Calu3 (cell line): ENCODE results near the gene CCL28. TPM values are rescaled to one million over a fixed set of nuclear protein-coding genes. Genes with fewer than 3 reads are reported as not detected.
A peak's percentile ranks its signal among the peaks of the same experiment; 100 is the strongest.

Source experiments
- BruUV-seq: library from RNA; stranded (reverse); fragments of 400-500 nt; replicated peaks from 2 replicates; lab custom pipeline; 2021; lab: Mats Ljungman, UMichigan
- CTCF ChIA-PET: fragments of 300-600 bp; sonication (Branson Sonifier 250); formaldehyde crosslinking; loops from one replicate; lab custom pipeline; 2022; ENCODE audit warnings: antibody characterized with exemption; lab: Charles Lee
- DNase-seq: peaks from one replicate; pipeline ENCODE4 v3.0.0; 2022
- H3K27ac Mint-ChIP-seq: one replicate; pipeline ENCODE4 v1.8.0; 2022; ENCODE audit warnings: mixed read lengths; ENCODE audit not compliant: unreplicated experiment
- H3K27me3 Mint-ChIP-seq: one replicate; pipeline ENCODE4 v1.8.0; 2022; ENCODE audit warnings: mixed read lengths; ENCODE audit not compliant: unreplicated experiment
- H3K36me3 Mint-ChIP-seq: one replicate; pipeline ENCODE4 v1.8.0; 2022; ENCODE audit warnings: mild to moderate bottlenecking, moderate library complexity, mixed read lengths; ENCODE audit not compliant: insufficient read depth, unreplicated experiment
- H3K4me1 Mint-ChIP-seq: one replicate; pipeline ENCODE4 v1.8.0; 2022; ENCODE audit warnings: mild to moderate bottlenecking, low read depth, mixed read lengths; ENCODE audit not compliant: unreplicated experiment
- H3K4me3 Mint-ChIP-seq: one replicate; pipeline ENCODE4 v1.8.0; 2022; ENCODE audit warnings: mild to moderate bottlenecking, low read depth, moderate library complexity, mixed read lengths; ENCODE audit not compliant: unreplicated experiment
- H3K9me3 Mint-ChIP-seq: one replicate; pipeline ENCODE4 v1.8.0; 2022; ENCODE audit warnings: low read depth, mixed read lengths; ENCODE audit not compliant: unreplicated experiment
- intact Hi-C: fragments of 100-400 bp; cut with micrococcal nuclease; formaldehyde crosslinking; loops from one replicate; pipeline ENCODE4 v1.10.0; 2022; ENCODE audit not compliant: unreplicated experiment
- total RNA-seq: library from RNA; stranded (reverse); gene quantifications from 2 replicates; pipeline ENCODE4 v1.2.3, GENCODE V29; 2022
- TF ChIP-seq, protein P1 (sequence below): fragments of 200-600 bp; IDR thresholded peaks from one replicate; pipeline ENCODE4 v1.8.0; 2022; ENCODE audit warnings: antibody characterized with exemption; ENCODE audit not compliant: unreplicated experiment

The CCL28 gene
- total RNA-seq, 1 experiment from 2014 or later: 12.2 TPM

DNA sequence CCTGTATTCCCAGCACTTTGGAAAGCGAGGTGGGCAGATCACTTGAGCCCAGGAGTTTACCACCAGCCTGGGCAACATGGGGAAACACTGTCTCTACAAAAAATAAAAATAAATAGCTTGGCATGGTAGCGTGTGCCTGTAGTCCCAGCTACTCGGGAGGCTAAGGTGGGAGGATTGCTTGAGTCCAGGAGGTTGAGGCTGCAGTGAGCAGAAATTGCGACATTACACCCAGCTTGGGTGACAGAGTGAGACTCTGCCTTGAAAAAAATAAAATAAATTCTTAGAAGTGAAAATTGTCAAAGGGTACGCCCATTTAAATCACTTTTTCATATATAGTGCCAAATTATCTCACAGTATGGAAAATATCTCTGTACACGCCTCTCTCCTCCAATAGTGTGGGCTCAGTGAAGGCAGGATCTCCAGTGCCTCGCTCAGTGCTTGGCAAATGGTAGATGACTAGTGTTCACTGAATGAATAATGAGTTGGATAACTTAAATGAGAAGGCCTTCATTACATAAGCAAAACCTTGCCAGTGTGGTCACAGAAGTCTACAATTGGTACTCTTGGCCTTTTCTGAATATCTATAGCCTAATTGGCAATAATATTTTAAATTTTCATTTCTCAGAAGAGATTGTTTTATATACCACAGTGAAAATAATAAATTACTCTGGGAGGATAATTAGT lies 9.4 kb upstream of the CCL28 start:
- intact Hi-C loops: no loop called here
- H3K4me3 Mint-ChIP-seq: peak overlapping the region; percentile 38
- H3K9me3 Mint-ChIP-seq: no peaks in the 10 kb centered on the region
- DNase-seq: no peak
- H3K4me1 Mint-ChIP-seq: peaks cover 39% of the 10 kb centered on the region
- peaks cover 10% of the 10 kb centered on the region for H3K36me3 Mint-ChIP-seq
- H3K27ac Mint-ChIP-seq: peak overlapping the region; percentile 79
- TF ChIP-seq, protein P1, sequence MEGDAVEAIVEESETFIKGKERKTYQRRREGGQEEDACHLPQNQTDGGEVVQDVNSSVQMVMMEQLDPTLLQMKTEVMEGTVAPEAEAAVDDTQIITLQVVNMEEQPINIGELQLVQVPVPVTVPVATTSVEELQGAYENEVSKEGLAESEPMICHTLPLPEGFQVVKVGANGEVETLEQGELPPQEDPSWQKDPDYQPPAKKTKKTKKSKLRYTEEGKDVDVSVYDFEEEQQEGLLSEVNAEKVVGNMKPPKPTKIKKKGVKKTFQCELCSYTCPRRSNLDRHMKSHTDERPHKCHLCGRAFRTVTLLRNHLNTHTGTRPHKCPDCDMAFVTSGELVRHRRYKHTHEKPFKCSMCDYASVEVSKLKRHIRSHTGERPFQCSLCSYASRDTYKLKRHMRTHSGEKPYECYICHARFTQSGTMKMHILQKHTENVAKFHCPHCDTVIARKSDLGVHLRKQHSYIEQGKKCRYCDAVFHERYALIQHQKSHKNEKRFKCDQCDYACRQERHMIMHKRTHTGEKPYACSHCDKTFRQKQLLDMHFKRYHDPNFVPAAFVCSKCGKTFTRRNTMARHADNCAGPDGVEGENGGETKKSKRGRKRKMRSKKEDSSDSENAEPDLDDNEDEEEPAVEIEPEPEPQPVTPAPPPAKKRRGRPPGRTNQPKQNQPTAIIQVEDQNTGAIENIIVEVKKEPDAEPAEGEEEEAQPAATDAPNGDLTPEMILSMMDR: no peak
- CTCF ChIA-PET: interaction anchor here (0.9 to 1.1 kb wide), 2 partner anchors 11 to 62 kb away, joined by 3 read pairs; partner anchors contain the start of gene TMEM267
- H3K27me3 Mint-ChIP-seq: no peaks in the 10 kb centered on the region
- BruUV-seq: no TSS peak

DNA sequence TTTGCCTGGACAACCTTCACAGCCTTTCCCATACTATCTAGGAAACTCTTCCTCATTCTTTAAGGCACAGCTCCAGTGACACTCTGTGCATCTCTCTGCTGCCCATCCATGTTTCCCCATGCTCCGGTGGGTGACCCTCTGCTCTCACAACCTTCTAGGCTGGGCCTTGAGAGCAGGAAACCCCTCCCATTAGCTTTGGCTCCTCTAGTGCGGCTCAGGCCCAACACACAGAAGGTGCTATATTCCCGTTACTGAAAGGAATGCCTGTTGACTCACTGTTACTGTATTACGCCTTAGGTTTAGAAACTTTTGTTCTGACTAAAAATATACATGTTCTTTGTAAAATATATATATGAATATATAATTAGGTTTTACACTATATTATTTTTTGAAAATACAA lies 8.1 kb upstream of the CCL28 start:
- H3K27ac Mint-ChIP-seq: no peak overlapping the region
- CTCF ChIA-PET: no interaction called here

DNA sequence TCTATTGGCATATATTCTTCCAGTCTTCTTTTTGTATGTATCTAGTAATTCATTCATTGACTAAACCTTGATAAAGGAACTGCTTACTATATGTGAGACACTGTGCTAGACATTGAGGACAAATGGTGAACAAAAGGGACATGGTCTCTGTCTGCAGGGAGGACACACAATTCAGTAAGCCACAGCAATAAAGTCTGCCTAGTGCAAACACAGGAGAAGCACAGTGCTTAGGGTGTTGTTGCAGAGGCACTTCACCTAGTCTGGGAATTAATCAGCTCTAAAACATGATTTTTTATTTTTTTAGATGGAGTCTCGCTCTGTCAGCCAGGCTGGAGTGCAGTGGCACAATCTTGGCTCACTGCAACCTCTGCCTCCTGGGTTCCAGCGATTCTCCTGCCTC lies 6.4 kb upstream of the CCL28 start:
- BruUV-seq: no TSS peak
- Mint-ChIP-seq H3K4me1 (peaks cover 42% of the 10 kb centered on the region), H3K4me3 (no peak overlapping the region), H3K27ac (no peak overlapping the region), H3K36me3 (peaks cover 10% of the 10 kb centered on the region), H3K27me3 (no peaks in the 10 kb centered on the region), H3K9me3 (no peaks in the 10 kb centered on the region)
- TF ChIP-seq, protein P1: no peak
- DNase-seq: no peak
- intact Hi-C loops: no loop called here
- CTCF ChIA-PET: no interaction called here

More for the DNA sequence above, 8.1 kb upstream of the CCL28 start:
- H3K9me3 Mint-ChIP-seq: no peaks in the 10 kb centered on the region
- peaks cover 10% of the 10 kb centered on the region for H3K36me3 Mint-ChIP-seq
- DNase-seq: no peak
- H3K4me1 Mint-ChIP-seq: peaks cover 42% of the 10 kb centered on the region
- no peaks in the 10 kb centered on the region for H3K27me3 Mint-ChIP-seq
- BruUV-seq: no TSS peak
- intact Hi-C loops: no loop called here
- H3K4me3 Mint-ChIP-seq: no peak overlapping the region
- TF ChIP-seq, protein P1: no peak

DNA sequence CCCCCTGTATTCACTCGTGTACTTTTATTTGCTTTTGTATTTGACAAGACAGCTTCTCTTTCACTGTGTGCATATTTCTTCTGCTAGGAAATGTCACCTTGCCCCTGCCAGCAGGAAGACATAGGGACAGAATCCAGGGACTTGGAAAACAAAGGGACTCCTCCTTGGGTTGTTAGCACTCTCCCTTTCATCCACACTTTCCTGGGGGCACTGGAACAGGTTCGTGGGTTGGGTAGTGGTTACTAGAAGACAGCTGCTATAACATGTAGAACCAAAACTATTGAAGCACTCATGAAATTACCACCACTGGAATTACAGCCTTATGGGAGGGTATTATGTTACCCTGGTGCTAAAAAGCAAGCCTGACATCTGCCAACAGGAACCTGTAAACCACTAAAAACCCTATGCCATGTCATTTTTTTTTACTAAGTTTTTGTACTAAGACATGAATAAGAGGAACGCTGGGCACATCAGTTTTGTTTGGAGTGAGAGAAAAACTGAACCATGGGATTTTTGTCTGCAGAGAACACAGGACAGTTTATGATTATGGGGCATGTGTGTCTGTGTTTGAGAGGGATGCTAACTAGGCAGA lies 4.7 kb upstream of the CCL28 start:
- Mint-ChIP-seq H3K27ac (no peak overlapping the region), H3K4me1 (peaks cover 39% of the 10 kb centered on the region), H3K9me3 (no peaks in the 10 kb centered on the region), H3K36me3 (peaks cover 5% of the 10 kb centered on the region), H3K4me3 (no peak overlapping the region), H3K27me3 (no peaks in the 10 kb centered on the region)
- intact Hi-C loops: no loop called here
- CTCF ChIA-PET: interaction anchor here (1.1 to 1.3 kb wide), 2 partner anchors 27 to 103 kb away, joined by 4 read pairs; partner anchors contain the start of gene HMGCS1
- TF ChIP-seq, protein P1: no peak
- BruUV-seq: no TSS peak
- no peak for DNase-seq
